HG03354 (cell line): ENCODE data around the gene RBM41.

Experiments used
- ATAC-seq: cut with Tn5 transposase; IDR thresholded peaks from one replicate; pipeline ENCODE4 v1.9.1; 2021; ENCODE audit warnings: mild to moderate bottlenecking; ENCODE audit not compliant: unreplicated experiment, poor library complexity, severe bottlenecking

Gene RBM41

GRCh38 chrX:107050195-107050709, 68.4 kb downstream of the RBM41 start:
- ATAC-seq: no peak

- no peak for ATAC-seq
Measured at GRCh38 chrX:107047622-107048021, 71.0 kb downstream of the RBM41 start.

- no peak for ATAC-seq
Measured at GRCh38 chrX:107029752-107030151, 88.9 kb downstream of the RBM41 start.

GRCh38 chrX:107025545-107025944, 93.1 kb downstream of the RBM41 start:
- no peak for ATAC-seq

GRCh38 chrX:107014936-107015335, 103.7 kb downstream of the RBM41 start:
- no peak for ATAC-seq
